ELR (cell line): ENCODE data around the gene ITGA5.
"Not testable (repeated sequence)": the region's sequence is repeated elsewhere in the genome, so short reads cannot be mapped to it uniquely, and the experiment has no call there.

Experiments
- DNase-seq: peaks from one replicate; pipeline ENCODE4 v3.0.0-alpha.2; 2015; ENCODE audit warnings: low read depth

The ITGA5 gene

DNA sequence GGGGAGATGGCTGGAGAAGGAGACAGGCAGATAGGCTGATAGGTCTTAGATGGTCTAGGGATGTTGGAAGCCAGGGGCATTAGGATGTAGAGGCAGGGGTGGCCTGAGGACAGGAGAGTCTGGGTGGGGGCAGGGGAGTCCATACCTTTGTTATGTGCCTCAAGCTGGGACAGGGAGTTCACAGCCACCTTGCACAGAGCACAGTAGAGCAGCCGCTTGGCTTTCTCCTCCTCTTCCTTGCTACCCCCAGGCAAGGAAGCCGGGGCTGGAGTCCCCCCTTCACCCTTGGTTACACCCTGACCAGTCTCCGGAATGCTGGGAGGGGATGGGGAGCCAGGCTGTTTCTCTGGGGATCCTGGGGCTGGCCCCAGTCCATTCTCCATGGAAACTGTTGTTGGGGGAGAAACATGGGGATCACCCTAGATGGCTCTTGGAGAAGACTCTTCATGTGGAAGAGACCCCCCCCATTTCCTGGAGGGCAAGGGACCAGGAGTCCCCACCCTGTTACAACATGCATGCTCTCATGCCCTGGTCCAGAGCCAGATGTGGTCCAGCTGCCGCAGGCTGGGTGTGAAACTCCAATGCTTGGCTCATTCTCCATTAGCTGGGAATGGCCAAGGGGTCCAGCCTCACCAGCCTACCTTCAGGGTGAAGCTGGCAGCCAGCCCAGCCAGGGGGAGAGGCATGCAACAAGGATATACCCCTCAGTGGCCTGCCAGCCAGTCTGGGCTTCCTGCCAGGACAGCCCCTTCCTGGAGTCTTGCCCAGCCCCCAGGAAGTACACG is 47.5 kb downstream of the ITGA5 start:
- DNase-seq = no peak

DNA sequence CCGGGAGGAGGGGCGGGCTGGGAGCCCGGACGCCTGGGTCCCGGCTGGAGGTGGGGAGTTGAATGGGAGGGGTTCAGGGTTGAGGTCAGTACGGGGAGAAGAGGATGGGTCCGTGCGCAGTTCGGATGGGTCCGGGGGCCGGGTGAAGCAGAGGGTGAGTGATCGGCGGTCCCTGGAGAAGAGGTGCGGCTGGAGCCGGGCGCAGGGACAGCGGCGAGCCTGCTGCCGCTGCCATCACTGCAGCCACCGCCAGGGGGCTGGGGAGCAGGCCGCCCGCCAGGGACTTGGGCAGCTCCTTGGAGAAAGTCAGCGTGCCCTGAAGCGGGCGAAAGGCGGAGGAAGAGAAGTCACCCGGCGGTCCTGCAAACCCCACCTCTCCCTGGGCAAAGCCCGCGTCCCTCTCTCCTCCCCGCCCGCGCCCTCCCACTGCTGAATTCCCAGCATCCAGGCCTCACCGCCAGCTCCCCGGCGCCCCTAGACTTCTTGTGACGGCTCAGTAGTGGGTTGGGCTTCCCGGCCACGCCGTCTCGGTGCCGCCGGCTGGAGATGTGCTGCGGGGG is 48.8 kb downstream of the ITGA5 start:
- peak; percentile 91 for DNase-seq

DNA sequence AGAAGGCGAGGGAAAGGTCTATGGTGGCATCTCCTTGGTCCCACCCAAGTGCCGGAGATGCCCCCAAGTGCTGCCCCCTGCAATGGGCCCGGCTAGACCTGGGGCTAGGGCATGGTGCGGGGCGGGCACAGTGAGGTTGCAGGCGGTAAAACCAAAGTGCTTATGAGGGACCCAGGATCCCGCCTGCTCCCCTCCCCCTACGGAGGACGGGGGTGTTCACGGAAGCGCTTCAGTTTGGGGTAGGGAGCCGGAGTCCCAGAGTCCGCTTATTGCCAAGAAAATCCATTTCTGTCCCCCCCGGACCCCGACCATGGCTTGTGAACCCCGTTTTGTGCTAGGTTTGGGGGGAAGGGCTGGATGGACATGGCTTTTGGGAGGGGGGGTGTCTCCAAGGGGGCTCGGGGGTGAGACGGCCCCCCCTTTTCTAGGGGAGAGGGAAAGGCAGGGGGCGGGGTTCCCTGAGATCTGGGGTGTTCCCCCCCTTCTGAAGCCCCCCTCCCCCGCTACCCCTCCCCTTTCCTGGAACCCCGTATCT is 49.4 kb downstream of the ITGA5 start:
- DNase-seq = peak; percentile 20

DNA sequence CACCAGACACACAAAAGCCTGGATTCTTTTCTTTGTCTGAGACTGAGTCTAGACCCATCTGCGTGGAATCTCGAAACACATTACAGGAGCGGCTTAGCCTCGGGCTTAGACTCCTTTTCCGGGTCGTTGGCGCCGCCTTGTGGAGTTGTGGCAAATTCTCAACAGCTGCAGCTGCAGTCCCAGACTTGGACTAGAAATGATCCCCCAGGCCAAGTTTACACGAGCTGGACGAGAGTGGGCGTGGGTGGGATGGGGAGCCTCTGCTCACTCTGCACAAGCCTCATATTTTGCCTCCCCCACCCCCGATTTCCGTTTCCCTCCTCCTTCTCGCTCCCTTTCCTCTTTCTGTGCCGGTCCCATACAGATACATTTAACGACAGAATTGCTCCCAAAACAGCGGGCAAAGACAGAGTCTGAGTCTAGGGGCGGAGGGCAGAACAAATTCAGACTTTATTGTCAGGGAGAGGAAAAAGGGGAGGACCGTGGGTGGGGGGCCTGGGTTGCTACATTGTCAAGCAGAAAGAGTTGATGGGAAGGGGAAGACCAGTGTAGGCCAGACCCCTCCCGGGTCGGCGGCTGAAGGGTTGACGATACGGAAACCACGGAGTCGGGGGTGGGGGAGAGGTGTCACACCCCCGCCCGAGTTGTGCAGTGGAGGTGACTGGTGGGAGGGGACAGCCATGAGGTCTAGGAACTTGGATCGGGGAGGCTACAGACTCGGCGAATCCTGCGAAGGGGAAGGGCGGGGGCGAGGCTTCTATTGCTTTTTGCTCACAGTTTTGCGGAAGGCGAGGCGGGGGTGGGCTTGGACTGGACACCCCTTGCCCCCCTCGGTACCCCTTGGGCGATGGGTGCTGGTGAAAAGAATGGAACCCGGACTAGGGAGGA is 50.1 kb downstream of the ITGA5 start:
- DNase-seq = peak; percentile 93

DNA sequence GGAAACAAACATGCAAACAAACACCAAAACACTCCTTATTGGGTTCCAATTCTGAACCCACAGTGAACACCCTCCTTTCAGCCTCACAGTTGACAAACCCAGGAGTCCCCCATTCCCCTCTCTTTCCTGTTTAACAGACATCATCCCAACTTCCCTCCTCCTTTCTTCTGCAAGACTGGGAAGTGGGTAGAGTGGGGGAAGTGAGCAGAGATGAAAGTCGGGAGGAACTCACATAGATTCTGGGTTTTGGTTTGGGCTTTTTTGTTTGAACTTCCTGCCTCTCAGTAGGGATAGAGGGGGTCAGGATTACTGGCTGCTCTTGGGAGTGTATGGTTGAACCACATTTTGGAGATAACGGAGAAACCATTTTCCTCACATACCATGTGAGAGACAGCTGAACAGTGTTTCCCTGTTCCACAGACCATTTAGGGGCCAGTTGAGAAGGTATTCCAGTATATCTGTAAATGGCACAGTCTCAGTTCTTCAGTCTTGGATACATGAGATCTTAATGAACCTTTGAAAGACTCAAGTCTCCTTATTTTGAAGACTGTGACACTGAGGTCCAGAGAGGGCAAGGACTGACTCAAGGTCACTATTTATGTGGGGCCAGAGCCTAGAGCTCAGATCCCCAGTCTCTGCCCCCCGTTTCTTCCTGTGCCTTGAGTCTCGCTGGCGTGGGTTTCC is 50.9 kb downstream of the ITGA5 start:
- no peak for DNase-seq

DNA sequence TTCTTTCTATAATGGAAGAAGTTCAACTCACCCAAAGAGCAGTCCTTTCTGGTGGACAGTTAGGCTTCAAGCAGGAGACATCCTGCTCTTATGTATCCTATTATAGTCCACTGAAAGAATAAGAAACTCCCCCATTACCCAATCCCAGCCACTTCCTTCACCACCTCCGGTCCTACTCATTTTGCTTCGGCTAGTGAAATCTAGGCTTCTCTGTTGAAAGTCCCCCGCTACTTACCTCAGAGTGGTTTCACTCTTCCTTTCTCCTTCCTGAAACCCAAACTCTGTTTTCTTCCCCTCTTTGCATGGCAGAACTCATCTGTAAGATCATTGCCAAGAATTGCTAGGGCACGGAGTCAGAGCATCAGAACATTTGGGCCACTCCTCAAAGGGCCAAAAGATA is 54.7 kb downstream of the ITGA5 start, which contains the start of gene GPR84:
Gene GPR84 (minus strand): TSS at position 74 of the 400 bp plus-strand sequence. CDS start 635 bp downstream, outside the sequence.
- no peak for DNase-seq

DNA sequence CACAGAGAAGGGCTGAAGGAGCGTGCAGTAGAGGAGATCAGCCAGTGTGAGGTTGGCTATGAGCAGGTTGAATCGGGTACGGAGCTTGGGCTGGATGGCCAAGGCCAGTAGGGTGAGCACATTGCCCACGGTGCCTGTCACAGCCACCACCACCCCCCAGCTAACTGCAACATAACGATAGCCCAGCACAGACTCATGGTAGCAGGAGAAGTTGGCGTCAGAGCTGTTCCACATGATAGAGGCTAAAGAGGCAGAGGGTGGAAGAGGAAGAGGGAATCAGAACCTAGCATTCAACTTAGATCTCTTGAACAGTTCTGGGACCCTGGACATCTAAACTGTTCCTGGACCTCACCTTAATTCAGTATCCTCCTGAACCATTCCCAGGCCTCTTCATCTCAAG is 55.4 kb downstream of the ITGA5 start:
- DNase-seq = no peak

DNA sequence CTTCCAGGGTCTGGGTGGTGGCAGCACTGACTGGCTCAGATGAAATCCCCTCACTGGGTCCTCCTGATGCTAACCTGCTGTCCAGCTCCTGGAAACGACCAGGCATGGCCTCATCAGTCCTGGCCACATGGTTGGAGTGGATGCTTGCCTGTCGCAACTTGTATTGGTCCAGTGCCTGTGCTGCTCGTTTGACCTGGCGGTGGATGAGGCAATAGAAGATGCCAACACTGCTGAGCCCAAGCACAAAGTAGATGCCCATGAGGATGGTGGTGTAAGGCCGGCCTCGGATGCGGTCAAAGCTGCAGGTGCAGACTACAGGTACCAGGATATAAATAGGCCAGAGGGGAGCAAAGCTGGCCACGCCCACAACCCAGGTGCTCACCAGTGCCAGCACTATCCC is 56.0 kb downstream of the ITGA5 start:
- no peak for DNase-seq

DNA sequence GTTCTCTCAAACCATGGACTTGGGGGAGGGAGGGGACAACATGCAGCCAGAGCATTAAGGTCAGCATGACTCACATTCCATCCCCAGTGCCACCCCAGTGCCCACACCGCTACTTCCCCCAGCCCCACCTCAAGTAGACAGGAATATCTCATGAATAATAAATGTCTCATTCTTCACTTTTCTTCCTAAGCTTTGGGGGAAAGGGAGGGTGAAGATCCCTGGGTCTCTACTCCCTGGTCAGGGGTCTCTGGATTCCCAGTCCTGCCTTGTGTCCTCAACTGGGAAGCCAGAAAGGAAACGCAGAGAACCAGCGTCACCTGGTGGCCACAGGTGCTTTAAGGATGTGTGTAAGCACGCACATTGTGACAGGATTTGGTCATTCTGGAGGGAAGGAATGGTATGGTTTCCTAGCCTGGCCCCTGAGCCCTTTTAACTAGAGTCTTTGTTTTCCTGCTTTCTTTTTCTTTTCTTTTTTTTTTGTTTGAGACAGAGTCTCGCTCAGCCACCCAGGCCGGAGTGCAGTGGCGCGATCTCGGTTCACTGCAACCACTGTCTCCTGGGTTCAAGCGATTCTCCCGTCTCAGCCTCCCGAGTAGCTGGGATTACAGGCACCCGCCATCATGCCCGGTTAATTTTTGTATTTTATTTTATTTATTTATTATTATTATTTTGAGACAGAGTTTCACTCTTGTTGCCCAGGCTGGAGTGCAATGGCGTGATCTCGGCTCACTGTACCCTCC is 58.2 kb downstream of the ITGA5 start:
- peak; percentile 84 for DNase-seq

DNA sequence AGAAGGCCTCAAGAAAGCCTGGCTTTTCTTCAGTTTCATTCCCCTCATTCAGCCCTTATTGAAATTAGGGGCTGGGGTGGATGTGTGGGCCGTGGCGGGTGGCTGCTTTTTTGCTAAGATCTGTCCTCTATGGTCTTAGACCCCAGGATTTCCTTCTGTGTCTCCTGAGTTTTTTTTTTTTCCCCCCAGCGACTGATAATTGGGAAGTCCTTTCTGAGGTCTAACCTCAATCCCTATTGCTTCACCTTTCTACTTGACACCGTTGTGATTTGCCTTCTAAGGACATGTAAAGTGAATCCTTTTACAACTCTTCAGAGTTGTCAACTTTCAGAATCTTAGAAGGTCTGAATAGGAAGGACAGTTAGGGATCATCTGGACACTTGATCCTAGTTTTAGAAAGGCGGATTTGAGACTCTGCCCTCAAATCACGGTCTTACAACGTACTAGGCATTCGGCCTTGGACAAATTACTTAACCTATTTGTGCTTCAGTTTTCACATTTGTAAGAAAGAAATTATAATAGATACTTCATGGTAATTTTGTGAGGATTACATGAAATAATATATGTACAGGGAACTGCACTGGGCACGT is 59.2 kb downstream of the ITGA5 start:
- DNase-seq = peak; percentile 27

DNA sequence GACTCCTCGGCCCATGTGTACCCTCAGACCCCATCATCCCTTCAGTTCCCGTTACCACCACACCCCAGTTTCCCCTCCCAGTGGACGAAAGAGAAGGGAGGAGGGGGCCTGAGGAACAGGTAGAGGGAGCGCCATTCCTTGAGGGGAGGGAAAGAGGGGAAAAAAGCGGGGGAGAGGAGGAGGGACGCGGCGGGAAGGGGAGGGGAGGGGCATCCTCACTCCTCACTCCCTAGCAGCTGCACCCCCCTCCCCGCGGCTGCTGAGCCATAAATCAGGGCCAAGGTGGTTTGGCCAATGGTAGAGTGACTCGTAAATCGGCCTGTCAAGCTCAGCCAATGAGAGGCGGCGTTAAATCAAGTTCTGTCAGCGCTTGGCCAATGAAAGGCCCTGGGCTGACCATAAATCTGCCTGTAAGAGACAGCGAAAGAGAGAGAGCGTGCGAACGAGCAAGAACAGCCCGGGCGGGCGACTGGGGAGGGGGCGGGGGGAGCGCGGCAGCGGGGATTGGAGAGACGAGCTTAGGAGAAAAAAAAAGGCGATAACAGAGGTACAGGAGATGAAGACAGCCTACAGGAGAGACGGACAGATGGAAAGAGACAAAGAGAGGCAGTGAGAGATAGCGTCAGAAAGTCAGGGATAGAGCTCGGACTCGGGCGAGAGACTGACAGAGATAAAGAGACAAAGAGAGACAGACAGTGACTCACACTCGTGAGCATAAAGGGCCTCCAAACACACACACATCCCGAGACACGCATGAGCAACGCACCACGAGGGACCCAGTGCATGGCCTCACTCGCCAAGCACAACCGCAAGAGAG is 59.9 kb downstream of the ITGA5 start:
- DNase-seq = peak; percentile 99

DNA sequence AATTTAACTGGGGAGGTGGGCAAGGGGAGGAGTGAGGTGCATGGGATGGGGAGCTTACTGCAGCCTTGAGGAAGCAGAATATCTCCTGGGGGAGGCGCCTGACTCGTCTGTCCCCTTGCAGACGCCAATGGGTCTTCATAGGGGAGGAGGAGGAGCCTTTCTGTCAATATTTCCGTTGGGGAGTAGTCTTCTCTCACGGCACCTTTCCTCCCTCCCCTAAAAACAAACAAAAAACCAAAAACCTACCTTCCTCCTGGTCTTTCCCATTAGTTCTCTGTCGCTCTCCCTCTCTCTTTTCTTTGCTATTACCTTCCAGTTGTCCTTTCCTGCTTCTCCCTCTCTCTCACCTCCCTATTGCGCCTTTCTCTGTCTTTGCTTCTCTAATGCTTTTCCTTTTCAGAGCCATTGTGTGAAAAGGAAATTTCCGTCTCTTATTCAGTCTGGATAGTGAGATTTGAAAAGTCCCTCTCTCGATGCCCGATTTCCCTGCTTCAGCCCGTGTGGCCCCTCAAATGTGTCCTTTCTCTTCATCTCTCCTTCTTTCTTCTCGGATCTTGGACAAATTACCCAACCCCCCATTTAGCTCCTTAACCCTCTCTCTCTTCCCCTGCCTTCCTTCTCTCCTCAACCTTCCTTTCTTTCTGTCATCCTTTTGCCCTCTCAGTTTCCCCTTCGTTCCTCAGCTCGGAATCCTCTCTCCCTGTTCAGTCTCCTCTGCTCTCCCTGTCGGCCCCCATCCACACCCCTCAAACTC is 60.7 kb downstream of the ITGA5 start:
- DNase-seq = peak; percentile 48

DNA sequence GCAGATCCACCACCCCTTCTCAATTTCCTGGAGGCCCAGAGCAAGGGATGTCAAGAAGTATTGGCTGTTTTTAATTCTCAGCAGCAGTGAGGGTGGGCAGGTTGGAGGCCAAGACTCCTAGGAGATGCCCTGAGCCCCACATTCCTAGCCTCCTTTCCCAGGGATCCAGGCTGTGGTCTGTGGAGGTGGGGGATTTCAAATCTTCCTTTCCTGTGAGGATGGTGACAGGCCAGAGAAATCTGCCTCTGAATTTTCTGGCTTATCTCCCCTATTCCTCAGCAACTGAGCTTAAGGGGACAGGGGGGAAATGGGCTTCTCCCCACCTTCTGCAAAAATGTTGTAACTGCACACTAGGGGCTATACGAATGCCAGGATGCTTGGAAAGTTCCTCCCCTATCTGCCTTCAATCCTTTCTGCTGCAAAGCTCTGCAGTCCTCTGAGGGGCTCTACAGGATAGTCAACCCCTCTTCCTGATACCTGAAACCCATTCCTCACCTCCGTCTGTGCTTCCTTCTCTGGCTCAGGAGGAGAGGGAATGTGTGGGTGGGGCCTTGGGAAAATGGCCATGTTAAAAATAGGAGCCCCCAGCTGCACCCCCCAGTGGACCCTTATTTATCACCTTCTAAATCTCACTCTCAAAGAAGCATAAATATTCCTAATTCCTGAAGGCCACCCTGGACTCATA is 61.4 kb downstream of the ITGA5 start:
- DNase-seq = no peak

DNA sequence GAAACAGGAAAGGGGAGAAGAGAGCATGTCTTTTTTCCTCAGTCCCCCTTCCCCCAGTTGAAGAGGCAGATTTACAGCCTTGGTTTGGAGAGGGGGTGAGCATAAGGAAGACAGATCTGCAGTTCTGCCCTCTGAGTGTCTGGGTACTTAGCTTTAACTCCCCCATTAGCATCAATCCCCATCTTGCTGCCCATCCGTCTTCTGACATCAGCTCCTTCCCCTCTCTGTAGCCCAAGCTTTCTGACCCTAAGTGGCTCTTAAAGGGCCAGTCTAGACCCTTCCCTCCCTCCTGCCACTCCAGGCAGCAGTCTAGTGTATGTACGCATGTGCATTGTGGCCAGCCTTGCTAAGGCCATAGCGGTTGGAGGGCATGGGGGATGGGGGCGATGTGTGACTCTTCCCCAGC is 62.1 kb downstream of the ITGA5 start:
- no peak for DNase-seq

DNA sequence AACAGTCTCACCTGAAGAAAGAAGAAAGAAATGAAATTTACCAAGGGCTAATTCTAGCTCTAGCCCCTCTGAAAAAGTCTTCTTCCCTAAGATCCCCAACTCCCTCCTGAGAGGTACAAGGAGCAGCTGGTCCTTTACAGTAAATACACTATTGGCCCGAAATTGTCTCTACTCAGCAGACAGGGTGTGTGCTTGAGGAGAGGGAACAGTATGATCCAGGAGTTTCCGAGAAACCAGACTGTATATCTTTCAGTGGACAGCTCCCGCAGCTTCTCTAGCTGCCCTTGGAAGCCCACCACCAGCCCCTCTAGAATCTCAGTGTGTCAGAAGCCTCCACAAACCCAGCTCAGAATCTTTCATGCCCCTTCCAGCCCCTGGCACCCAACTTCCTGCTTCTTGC is 62.8 kb downstream of the ITGA5 start:
- DNase-seq = no peak

DNA sequence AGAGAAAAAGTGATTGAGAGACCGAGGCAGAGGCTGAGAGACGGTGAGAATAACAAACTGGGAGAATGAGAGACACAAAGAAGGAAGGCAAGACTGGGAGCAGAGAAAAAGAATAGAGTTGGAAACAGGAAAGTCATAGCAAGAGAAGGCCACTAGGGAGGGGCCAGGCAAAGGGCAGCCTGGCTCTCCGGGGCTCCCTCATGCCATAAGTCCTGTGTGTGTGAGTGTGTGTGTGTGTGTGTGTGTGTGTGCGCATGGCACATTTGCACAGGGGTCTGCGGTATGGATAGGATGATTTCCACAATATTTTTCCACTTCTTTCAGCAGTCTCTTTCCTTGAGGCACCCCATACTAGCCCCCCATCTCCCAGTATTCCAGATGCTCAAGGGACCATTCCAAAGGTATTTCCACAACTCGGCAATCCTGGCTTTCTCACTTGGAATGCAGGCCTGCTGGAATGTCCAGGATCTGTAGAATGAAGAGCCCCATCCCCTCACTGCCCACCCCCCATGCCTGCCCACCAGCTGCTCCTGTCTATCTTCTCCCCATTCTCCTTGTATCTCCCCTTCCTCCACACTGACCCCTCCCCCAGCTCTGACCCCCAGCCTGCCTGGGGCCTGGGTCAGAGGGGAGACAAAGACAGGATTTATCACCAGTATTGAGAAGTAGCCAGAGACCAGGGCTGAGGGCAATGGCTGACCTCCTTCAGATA is 63.8 kb downstream of the ITGA5 start:
- peak; percentile 25 for DNase-seq

DNA sequence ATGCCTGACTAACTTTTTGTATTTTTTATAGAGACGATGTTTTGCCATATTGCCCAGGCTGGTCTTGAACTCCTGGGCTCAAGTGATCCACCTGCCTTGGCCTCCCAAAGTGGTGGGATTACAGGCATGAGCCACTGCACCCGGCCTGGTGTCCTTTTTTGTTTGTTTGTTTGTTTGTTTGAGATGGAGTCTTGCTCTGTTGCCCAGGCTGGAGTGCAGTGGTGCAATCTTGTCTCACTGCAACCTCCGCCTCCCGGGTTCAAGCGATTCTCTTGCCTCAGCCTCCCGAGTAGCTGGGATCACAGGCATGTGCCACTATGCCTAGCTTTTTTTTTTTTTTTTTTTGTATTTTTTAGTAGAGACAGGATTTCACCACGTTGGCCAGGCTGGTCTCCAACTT is 64.8 kb downstream of the ITGA5 start:
- not testable (repeated sequence) for DNase-seq
